Panc1 (cell line): Measurements from ENCODE around the gene NFS1. TPM values are rescaled to one million over a fixed set of nuclear protein-coding genes. Genes with fewer than 3 reads are reported as not detected.

Source experiments
- ATAC-seq: fragments of 200-7000 bp; cut with Tn5 transposase; 2 replicates; pipeline ENCODE4 v1.9.1; 2020; ENCODE audit warnings: mild to moderate bottlenecking, moderate library complexity
- BruUV-seq: library from RNA; stranded (reverse); fragments of 400-500 nt; replicated peaks from 2 replicates; lab custom pipeline; 2021; lab: Mats Ljungman, UMichigan
- CTCF ChIA-PET: fragments of 300-600 bp; sonication (Branson Sonifier 250); formaldehyde crosslinking; loops from one replicate; lab custom pipeline; 2022; ENCODE audit warnings: antibody characterized with exemption; lab: Charles Lee
- POLR2A ChIA-PET: fragments of 300-600 bp; sonication (Branson Sonifier 250); formaldehyde crosslinking; loops from one replicate; lab custom pipeline; 2022; ENCODE audit warnings: antibody characterized with exemption; lab: Charles Lee
- DNase-seq: peaks from one replicate; pipeline ENCODE4 v3.0.0-alpha.2; 2010; ENCODE audit warnings: low read depth, low spot score
- H3K27ac ChIP-seq: 2 replicates; pipeline ENCODE4 v1.5.1; 2011; ENCODE audit warnings: mild to moderate bottlenecking, low read length, inconsistent platforms
- H3K27me3 ChIP-seq: fragments of 200-500 bp; sonication (Bioruptor generic); 2 replicates; pipeline ENCODE4 v1.6.0; 2014; ENCODE audit warnings: low read length, inconsistent platforms; ENCODE audit not compliant: control insufficient read depth, insufficient read depth
- H3K36me3 ChIP-seq: fragments of 200-500 bp; sonication (Bioruptor generic); 2 replicates; pipeline ENCODE4 v1.5.1; 2014; ENCODE audit warnings: inconsistent platforms, mild to moderate bottlenecking, low read length, moderate library complexity; ENCODE audit not compliant: control insufficient read depth, insufficient read depth
- H3K4me1 ChIP-seq: 2 replicates; pipeline ENCODE4 v1.5.1; 2011; ENCODE audit warnings: inconsistent platforms, mild to moderate bottlenecking, low read length, moderate library complexity; ENCODE audit not compliant: control insufficient read depth, insufficient read depth
- H3K4me3 ChIP-seq, 2 experiments: 2 replicates each; pipeline ENCODE4 v1.5.1; 2011 to 2012; ENCODE audit warnings: low read depth in 2 of 2, low read length in 2 of 2, mild to moderate bottlenecking in 2 of 2, inconsistent platforms in 1 of 2, moderate library complexity in 1 of 2
- H3K9me3 ChIP-seq: fragments of 200-500 bp; sonication (Bioruptor generic); 2 replicates; pipeline ENCODE4 v1.5.1; 2014; ENCODE audit warnings: low read depth, mild to moderate bottlenecking, inconsistent platforms, low read length, moderate library complexity; ENCODE audit not compliant: control insufficient read depth, insufficient read depth
- CTCF ChIP-seq: fragments of 450-650 bp; IDR thresholded peaks from 2 replicates; pipeline ENCODE4 v1.5.1; 2017; ENCODE audit warnings: mild to moderate bottlenecking
- POLR2AphosphoS5 ChIP-seq: IDR thresholded peaks from 2 replicates; pipeline ENCODE4 v1.6.1; 2012; ENCODE audit warnings: mild to moderate bottlenecking, low read depth, low read length, moderate library complexity
- REST ChIP-seq, 2 experiments: IDR thresholded peaks; 2 replicates each; pipeline ENCODE4 v1.6.1; 2011 to 2012; ENCODE audit warnings: low read depth in 2 of 2, control low read depth in 1 of 2, low read length in 1 of 2, mild to moderate bottlenecking in 1 of 2, moderate library complexity in 1 of 2; ENCODE audit not compliant: insufficient read depth in 1 of 2
- SIN3A ChIP-seq: IDR thresholded peaks from 2 replicates; pipeline ENCODE4 v1.6.1; 2012; ENCODE audit warnings: low read depth, mild to moderate bottlenecking, low read length, moderate library complexity, borderline replicate concordance; ENCODE audit not compliant: insufficient read depth
- TCF7L2 ChIP-seq: IDR thresholded peaks from 2 replicates; pipeline ENCODE4 v1.6.1; 2011; ENCODE audit warnings: mild to moderate bottlenecking, low read depth, low read length, inconsistent platforms
- in situ Hi-C: cut with HindIII; loops from 2 replicates; pipeline ENCODE4 v1.10.0; 2016; ENCODE audit warnings: low sequenced_read_pairs, low pct_unique_long_range_greater_than_20kb
- intact Hi-C: fragments of 100-400 bp; cut with micrococcal nuclease; formaldehyde crosslinking; loops from one replicate; pipeline ENCODE4 v1.10.0; 2022; ENCODE audit not compliant: unreplicated experiment
- total RNA-seq: library from RNA; stranded (reverse); gene quantifications from one replicate; pipeline ENCODE4 v1.2.1, GENCODE V29; 2021; ENCODE audit not compliant: unreplicated experiment

Gene NFS1
- total RNA-seq, 1 experiment from 2014 or later = 44.9 TPM

GRCh38 chr20:35699957-35700624 lies 939 bp upstream of the NFS1 start:
- H3K27me3 ChIP-seq = no peaks in the 10 kb centered on the region
- DNase-seq (no peak), ATAC-seq (no peak)
- CTCF ChIA-PET = no interaction called here
- H3K4me3 ChIP-seq = peak overlapping the region; percentile 80 to 86
- intact Hi-C loops (no loop called here), in situ Hi-C loops (no loop called here)
- peak overlapping the region; percentile 93 for H3K27ac ChIP-seq
- BruUV-seq = TSS peak; percentile 89
- POLR2A ChIA-PET = no interaction called here
- H3K9me3 ChIP-seq = no peaks in the 10 kb centered on the region
- peaks cover 23% of the 10 kb centered on the region for H3K4me1 ChIP-seq
- H3K36me3 ChIP-seq = peaks cover 33% of the 10 kb centered on the region
- TF ChIP-seq CTCF (no peak), SIN3A (no peak), TCF7L2 (no peak), REST (IDR thresholded peaks at IDR 0.05; ENCODE audit: insufficient read depth in 1 of 2, low read depth in 2 of 2, low read length in 1 of 2) (no peak), POLR2AphosphoS5 (no peak)

GRCh38 chr20:35698298-35699126 lies 640 bp downstream of the NFS1 start:
- Histone ChIP-seq H3K4me1 (peaks cover 21% of the 10 kb centered on the region), H3K27me3 (no peaks in the 10 kb centered on the region), H3K27ac (peak overlapping the region; percentile 93), H3K9me3 (no peaks in the 10 kb centered on the region), H3K36me3 (peaks cover 21% of the 10 kb centered on the region), H3K4me3 (peak overlapping the region; percentile 80 to 86)
- intact Hi-C loops = no loop called here
- in situ Hi-C loops = no loop called here
- BruUV-seq = TSS peak; percentile 56
- peak; percentile 55 for ATAC-seq
- no peak for DNase-seq
- ChIA-PET POLR2A (no interaction called here), CTCF (no interaction called here)
- TF ChIP-seq TCF7L2 = no peak
- TF ChIP-seq SIN3A = no peak
- TF ChIP-seq CTCF = no peak
- no peak for TF ChIP-seq POLR2AphosphoS5
- no peak for TF ChIP-seq REST (IDR thresholded peaks at IDR 0.05; ENCODE audit: insufficient read depth in 1 of 2, low read depth in 2 of 2, low read length in 1 of 2)
